PC-3 (cell line): Measurements from ENCODE around the gene TRPM2. TPM values are rescaled to one million over a fixed set of nuclear protein-coding genes. Genes with fewer than 3 reads are reported as not detected.

Experiments used
- ATAC-seq: fragments of 200-7000 bp; cut with Tn5 transposase; 2 replicates; pipeline ENCODE4 v1.9.1; 2020; ENCODE audit warnings: mild to moderate bottlenecking, moderate library complexity
- BruUV-seq: library from RNA; stranded (reverse); fragments of 400-500 nt; replicated peaks from 2 replicates; lab custom pipeline; 2021; lab: Mats Ljungman, UMichigan
- CTCF ChIA-PET: fragments of 300-600 bp; sonication (Branson Sonifier 250); formaldehyde crosslinking; loops from one replicate; lab custom pipeline; 2022; ENCODE audit warnings: antibody characterized with exemption; lab: Charles Lee
- POLR2A ChIA-PET: fragments of 300-600 bp; sonication (Branson Sonifier 250); formaldehyde crosslinking; loops from one replicate; lab custom pipeline; 2022; ENCODE audit warnings: antibody characterized with exemption; ENCODE audit not compliant: unreplicated experiment; lab: Charles Lee
- DNase-seq: peaks from one replicate; pipeline ENCODE4 v3.0.0-alpha.2; 2015
- H2AFZ ChIP-seq: fragments of 300-600 bp; sonication (generic); 2 replicates; pipeline ENCODE4 v1.6.0; 2016; ENCODE audit warnings: antibody characterized with exemption, low read length
- H3F3A ChIP-seq: fragments of 300-600 bp; sonication (generic); one replicate; pipeline ENCODE4 v1.6.0; 2017; ENCODE audit warnings: antibody characterized with exemption, low read length, control low read depth, mild to moderate bottlenecking; ENCODE audit not compliant: unreplicated experiment
- H3K27ac ChIP-seq: fragments of 300-600 bp; sonication (generic); 2 replicates; pipeline ENCODE4 v1.5.1; 2016; ENCODE audit warnings: mild to moderate bottlenecking, low read length
- H3K27me3 ChIP-seq: fragments of 300-600 bp; sonication (generic); 2 replicates; pipeline ENCODE4 v1.6.1; 2016; ENCODE audit warnings: low read length, mixed read lengths
- H3K36me3 ChIP-seq: fragments of 300-600 bp; sonication (generic); 2 replicates; pipeline ENCODE4 v1.6.1; 2016; ENCODE audit warnings: low read depth, mixed run types, low read length, mixed read lengths
- H3K4me1 ChIP-seq: fragments of 300-600 bp; sonication (generic); 2 replicates; pipeline ENCODE4 v1.5.1; 2016; ENCODE audit warnings: low read length; ENCODE audit not compliant: insufficient read depth
- H3K4me2 ChIP-seq: fragments of 300-600 bp; sonication (generic); 2 replicates; pipeline ENCODE4 v1.6.0; 2016; ENCODE audit warnings: low read length
- H3K4me3 ChIP-seq: fragments of 300-600 bp; sonication (generic); 2 replicates; pipeline ENCODE4 v1.5.1; 2016; ENCODE audit warnings: mild to moderate bottlenecking, low read length, mixed read lengths
- H3K79me2 ChIP-seq: fragments of 300-600 bp; sonication (generic); 2 replicates; pipeline ENCODE4 v1.6.1; 2017; ENCODE audit warnings: low read length, mixed read lengths
- H3K9ac ChIP-seq: fragments of 300-600 bp; sonication (generic); 2 replicates; pipeline ENCODE4 v1.6.0; 2016; ENCODE audit warnings: mild to moderate bottlenecking, low read length
- H3K9me2 ChIP-seq: fragments of 300-600 bp; sonication (generic); replicated peaks from 2 replicates; pipeline ENCODE4 v1.6.1; 2016; ENCODE audit warnings: mixed run types, low read length, mixed read lengths
- H3K9me3 ChIP-seq: fragments of 300-600 bp; sonication (generic); 2 replicates; pipeline ENCODE4 v1.6.1; 2016; ENCODE audit warnings: low read length, mixed read lengths
- H4K20me1 ChIP-seq: fragments of 300-600 bp; sonication (generic); 2 replicates; pipeline ENCODE4 v1.6.1; 2016; ENCODE audit warnings: low read length, mixed read lengths
- CTCF ChIP-seq: fragments of 300-600 bp; sonication (generic); conservative IDR thresholded peaks from 2 replicates; pipeline ENCODE4 v1.5.1; 2017; ENCODE audit warnings: antibody characterized with exemption, low read depth, mild to moderate bottlenecking, low read length
- EZH2 ChIP-seq: fragments of 300-600 bp; sonication (generic); IDR thresholded peaks from one replicate; pipeline ENCODE4 v1.6.1; 2017; ENCODE audit warnings: antibody characterized with exemption, mild to moderate bottlenecking, low read length; ENCODE audit not compliant: unreplicated experiment
- EZH2phosphoT487 ChIP-seq: fragments of 300-600 bp; sonication (generic); IDR thresholded peaks from 2 replicates; pipeline ENCODE4 v1.6.1; 2018; ENCODE audit warnings: mild to moderate bottlenecking, antibody characterized with exemption, low read length, borderline replicate concordance
- intact Hi-C: fragments of 100-400 bp; cut with micrococcal nuclease; formaldehyde crosslinking; loops from 2 replicates; pipeline ENCODE4 v1.9.0; 2023
- total RNA-seq: library from RNA; depleted of rRNA; stranded (reverse); fragments of >200 nt; gene quantifications from 2 replicates; pipeline ENCODE4 v1.2.3, GENCODE V29; 2014

Gene TRPM2
- total RNA-seq, 1 experiment from 2014 or later = 50.0 TPM

- Histone ChIP-seq H2AFZ (no peak overlapping the region), H3K4me3 (no peak overlapping the region), H3K4me2 (no peak overlapping the region), H3K9me3 (no peaks in the 10 kb centered on the region), H3K9ac (no peak overlapping the region), H3K9me2 (no peaks in the 10 kb centered on the region), H3K27me3 (no peaks in the 10 kb centered on the region), H3K79me2 (peaks cover under 1% of the 10 kb centered on the region; the same call in 1 of the 2 replicates), H3K4me1 (no peaks in the 10 kb centered on the region), H3K27ac (no peak overlapping the region), H4K20me1 (no peaks in the 10 kb centered on the region), H3K36me3 (no peaks in the 10 kb centered on the region), H3F3A (no peaks in the 10 kb centered on the region)
- POLR2A ChIA-PET = no interaction called here
- TF ChIP-seq EZH2 (no peak), CTCF (no peak), EZH2phosphoT487 (no peak)
- DNase-seq (no peak), ATAC-seq (no peak)
- no TSS peak for BruUV-seq
- intact Hi-C loops = no loop called here
- CTCF ChIA-PET = no interaction called here
These were observed 67.2 kb downstream of the TRPM2 start for GRCh38 chr21:44420416-44421205.

GRCh38 chr21:44421901-44422840 is 68.8 kb downstream of the TRPM2 start:
- H3K9me3 ChIP-seq = no peaks in the 10 kb centered on the region
- TF ChIP-seq EZH2phosphoT487 = no peak
- TF ChIP-seq EZH2 = no peak
- no peak for TF ChIP-seq CTCF
- H4K20me1 ChIP-seq = no peaks in the 10 kb centered on the region
- H3K4me3 ChIP-seq = no peak overlapping the region
- H3K27ac ChIP-seq = no peak overlapping the region
- no peaks in the 10 kb centered on the region for H3K4me1 ChIP-seq
- H3K4me2 ChIP-seq = no peak overlapping the region
- TSS peak; percentile 10 for BruUV-seq
- ATAC-seq = no peak
- peaks cover 16% of the 10 kb centered on the region for H3K79me2 ChIP-seq
- no peaks in the 10 kb centered on the region for H3K36me3 ChIP-seq
- ChIA-PET POLR2A (no interaction called here), CTCF (interaction anchor here (0.9 kb wide), 1 partner anchor 53 kb away, joined by 6 read pairs; no protein-coding TSS in a partner anchor)
- H3K9ac ChIP-seq = no peak overlapping the region
- H3K9me2 ChIP-seq = no peaks in the 10 kb centered on the region
- no peaks in the 10 kb centered on the region for H3K27me3 ChIP-seq
- DNase-seq = no peak
- H2AFZ ChIP-seq = no peak overlapping the region
- no peaks in the 10 kb centered on the region for H3F3A ChIP-seq
- intact Hi-C loops = no loop called here
